IPS-15b (cell line): ENCODE results near the gene CCDC97.

Experiments
- H3K27me3 ChIP-seq: one replicate; pipeline ENCODE4 v1.6.1; 2013; ENCODE audit warnings: low read length; ENCODE audit not compliant: control insufficient read depth, insufficient read depth
- H3K36me3 ChIP-seq: one replicate; pipeline ENCODE4 v1.6.1; 2013; ENCODE audit warnings: low read length; ENCODE audit not compliant: control insufficient read depth, insufficient read depth
- H3K4me1 ChIP-seq: one replicate; pipeline ENCODE4 v1.6.1; 2013; ENCODE audit warnings: mild to moderate bottlenecking, low read length; ENCODE audit not compliant: control insufficient read depth, insufficient read depth
- H3K4me3 ChIP-seq: one replicate; pipeline ENCODE4 v1.5.1; 2013; ENCODE audit warnings: low read depth, low read length
- H3K9ac ChIP-seq: one replicate; pipeline ENCODE4 v1.6.1; 2013; ENCODE audit warnings: low read depth, mild to moderate bottlenecking, low read length
- H3K9me3 ChIP-seq: one replicate; pipeline ENCODE4 v1.6.1; 2013; ENCODE audit warnings: mild to moderate bottlenecking, low read length; ENCODE audit not compliant: control insufficient read depth, insufficient read depth

The CCDC97 gene

GRCh38 chr19:41311613-41312012 is 1.6 kb downstream of the CCDC97 start:
- Histone ChIP-seq H3K9me3 (no peaks in the 10 kb centered on the region), H3K4me1 (peaks cover 10% of the 10 kb centered on the region), H3K36me3 (peaks cover 13% of the 10 kb centered on the region), H3K4me3 (no peak overlapping the region), H3K27me3 (no peaks in the 10 kb centered on the region), H3K9ac (no peak overlapping the region)

- H3K36me3 ChIP-seq = peaks cover 39% of the 10 kb centered on the region
- H3K9ac ChIP-seq = no peak overlapping the region
- no peaks in the 10 kb centered on the region for H3K4me1 ChIP-seq
- no peak overlapping the region for H3K4me3 ChIP-seq
- H3K27me3 ChIP-seq = no peaks in the 10 kb centered on the region
- no peaks in the 10 kb centered on the region for H3K9me3 ChIP-seq
Observed at GRCh38 chr19:41316306-41316920, 6.4 kb downstream of the CCDC97 start.

GRCh38 chr19:41318696-41319499 is 8.9 kb downstream of the CCDC97 start:
- Histone ChIP-seq H3K27me3 (no peaks in the 10 kb centered on the region), H3K36me3 (peaks cover 39% of the 10 kb centered on the region), H3K9ac (no peak overlapping the region), H3K4me3 (no peak overlapping the region), H3K9me3 (no peaks in the 10 kb centered on the region), H3K4me1 (peaks cover 10% of the 10 kb centered on the region)

GRCh38 chr19:41319500-41320184 is 9.7 kb downstream of the CCDC97 start:
- H3K9me3 ChIP-seq = no peaks in the 10 kb centered on the region
- H3K27me3 ChIP-seq = no peaks in the 10 kb centered on the region
- H3K4me3 ChIP-seq = no peak overlapping the region
- peak overlapping the region; percentile 4 for H3K9ac ChIP-seq
- peaks cover 17% of the 10 kb centered on the region for H3K4me1 ChIP-seq
- peaks cover 39% of the 10 kb centered on the region for H3K36me3 ChIP-seq

GRCh38 chr19:41320185-41320518 is 10.2 kb downstream of the CCDC97 start:
- peaks cover 39% of the 10 kb centered on the region for H3K36me3 ChIP-seq
- peak overlapping the region; percentile 4 for H3K9ac ChIP-seq
- H3K4me3 ChIP-seq = no peak overlapping the region

GRCh38 chr19:41320568-41320967 is 10.6 kb downstream of the CCDC97 start:
- peaks cover 19% of the 10 kb centered on the region for H3K4me1 ChIP-seq
- peaks cover 39% of the 10 kb centered on the region for H3K36me3 ChIP-seq
- no peak overlapping the region for H3K4me3 ChIP-seq
- no peaks in the 10 kb centered on the region for H3K27me3 ChIP-seq
- H3K9me3 ChIP-seq = no peaks in the 10 kb centered on the region
- no peak overlapping the region for H3K9ac ChIP-seq

More at GRCh38 chr19:41320185-41320518, 10.2 kb downstream of the CCDC97 start:
- Histone ChIP-seq H3K9me3 (no peaks in the 10 kb centered on the region), H3K27me3 (no peaks in the 10 kb centered on the region), H3K4me1 (peaks cover 19% of the 10 kb centered on the region)

GRCh38 chr19:41321204-41321599 is 11.2 kb downstream of the CCDC97 start:
- Histone ChIP-seq H3K27me3 (no peaks in the 10 kb centered on the region), H3K4me1 (peaks cover 22% of the 10 kb centered on the region), H3K9me3 (no peaks in the 10 kb centered on the region), H3K4me3 (no peak overlapping the region), H3K9ac (no peak overlapping the region), H3K36me3 (peaks cover 37% of the 10 kb centered on the region)

GRCh38 chr19:41321600-41322270 is 11.8 kb downstream of the CCDC97 start:
- peaks cover 32% of the 10 kb centered on the region for H3K36me3 ChIP-seq
- H3K4me1 ChIP-seq = peaks cover 24% of the 10 kb centered on the region
- no peak overlapping the region for H3K9ac ChIP-seq
- no peaks in the 10 kb centered on the region for H3K9me3 ChIP-seq
- H3K4me3 ChIP-seq = no peak overlapping the region
- no peaks in the 10 kb centered on the region for H3K27me3 ChIP-seq

- peak overlapping the region; percentile 56 for H3K9ac ChIP-seq
- no peaks in the 10 kb centered on the region for H3K27me3 ChIP-seq
- no peaks in the 10 kb centered on the region for H3K9me3 ChIP-seq
- peaks cover 26% of the 10 kb centered on the region for H3K4me1 ChIP-seq
- H3K36me3 ChIP-seq = peaks cover 29% of the 10 kb centered on the region
- no peak overlapping the region for H3K4me3 ChIP-seq
Observed at GRCh38 chr19:41322451-41322850, 12.5 kb downstream of the CCDC97 start.

- no peaks in the 10 kb centered on the region for H3K9me3 ChIP-seq
- H3K4me1 ChIP-seq = peaks cover 28% of the 10 kb centered on the region
- peaks cover 26% of the 10 kb centered on the region for H3K36me3 ChIP-seq
- H3K9ac ChIP-seq = peak overlapping the region; percentile 56
- no peaks in the 10 kb centered on the region for H3K27me3 ChIP-seq
- no peak overlapping the region for H3K4me3 ChIP-seq
Observed at GRCh38 chr19:41323023-41323422, 13.1 kb downstream of the CCDC97 start.

GRCh38 chr19:41323430-41324125 is 13.6 kb downstream of the CCDC97 start:
- H3K27me3 ChIP-seq = no peaks in the 10 kb centered on the region
- H3K4me1 ChIP-seq = peaks cover 29% of the 10 kb centered on the region
- peaks cover 23% of the 10 kb centered on the region for H3K36me3 ChIP-seq
- H3K9me3 ChIP-seq = no peaks in the 10 kb centered on the region
- no peak overlapping the region for H3K4me3 ChIP-seq
- peak overlapping the region; percentile 56 for H3K9ac ChIP-seq
